Measurements from ENCODE around the gene GRID2.
"Not testable (repeated sequence)": the region's sequence is repeated elsewhere in the genome, so short reads cannot be mapped to it uniquely, and the experiment has no call there.

GRID2 gene

DNA sequence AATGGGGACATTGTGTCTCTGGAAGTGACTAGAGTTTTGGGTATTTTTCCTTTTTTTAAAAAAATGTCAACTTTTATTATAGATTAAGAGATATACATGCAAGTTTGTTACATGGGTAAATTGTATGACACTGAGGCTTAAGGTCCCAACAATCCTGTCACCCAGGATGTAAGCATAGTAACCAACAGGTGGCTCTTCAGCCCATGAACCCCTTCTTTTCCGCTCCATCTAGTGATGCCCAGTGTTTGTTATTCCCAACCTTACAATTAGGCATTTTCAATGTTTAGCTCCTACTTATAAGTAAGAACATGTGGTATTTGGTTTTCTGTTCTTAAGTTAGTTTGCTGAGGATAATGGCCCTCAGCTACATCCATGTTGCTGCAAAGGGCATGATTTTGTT, 102.7 kb downstream of the GRID2 start:
- no peak for DNase-seq (ENCODE audit: low read depth)
- no peak for TF ChIP-seq CTCF (IDR thresholded peaks at IDR 0.05; ENCODE audit: insufficient read depth, low read depth, low read length, missing control alignments)
- H3K4me3 ChIP-seq (ENCODE audit: low read length), result no peak overlapping the region

- no peak for TF ChIP-seq CTCF (IDR thresholded peaks at IDR 0.05; ENCODE audit: insufficient read depth, low read depth, low read length, missing control alignments)
- no peak overlapping the region for H3K4me3 ChIP-seq (ENCODE audit: low read length)
- DNase-seq (ENCODE audit: low read depth), result no peak
Measured at GRCh38 chr4:92421920-92422319, 118.2 kb downstream of the GRID2 start.

- TF ChIP-seq CTCF (IDR thresholded peaks at IDR 0.05; ENCODE audit: insufficient read depth, low read depth, low read length, missing control alignments), result no peak
- H3K4me3 ChIP-seq (ENCODE audit: low read length), result no peak overlapping the region
- no peak for DNase-seq (ENCODE audit: low read depth)
Measured at GRCh38 chr4:92433272-92433758, 129.5 kb downstream of the GRID2 start.

GRCh38 chr4:92438722-92439121, 135.0 kb downstream of the GRID2 start:
- not testable (repeated sequence) for H3K4me3 ChIP-seq (ENCODE audit: low read length); DNase-seq (ENCODE audit: low read depth)

DNA sequence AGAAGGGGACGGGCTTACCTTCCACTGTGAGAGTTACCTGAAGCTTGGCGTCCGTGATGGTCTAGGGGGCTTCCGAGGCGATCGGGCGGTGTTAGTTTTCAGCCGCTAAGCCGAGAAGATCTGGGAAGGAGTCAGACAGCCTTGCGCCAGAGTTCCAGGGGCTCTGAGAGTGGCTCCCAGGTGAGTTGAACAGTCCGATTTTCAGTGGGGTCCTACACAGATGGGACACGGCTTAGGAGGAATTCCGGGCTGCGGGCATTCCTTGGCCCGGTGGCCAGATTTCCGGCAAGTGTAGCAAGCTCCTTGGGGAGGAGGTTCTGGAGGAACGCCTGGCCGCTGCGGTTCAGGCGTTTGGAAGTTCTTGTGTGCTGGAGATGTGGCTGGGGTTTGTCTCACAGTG, 138.4 kb downstream of the GRID2 start:
- H3K4me3 ChIP-seq (ENCODE audit: low read length); DNase-seq (ENCODE audit: low read depth): not testable (repeated sequence)

DNA sequence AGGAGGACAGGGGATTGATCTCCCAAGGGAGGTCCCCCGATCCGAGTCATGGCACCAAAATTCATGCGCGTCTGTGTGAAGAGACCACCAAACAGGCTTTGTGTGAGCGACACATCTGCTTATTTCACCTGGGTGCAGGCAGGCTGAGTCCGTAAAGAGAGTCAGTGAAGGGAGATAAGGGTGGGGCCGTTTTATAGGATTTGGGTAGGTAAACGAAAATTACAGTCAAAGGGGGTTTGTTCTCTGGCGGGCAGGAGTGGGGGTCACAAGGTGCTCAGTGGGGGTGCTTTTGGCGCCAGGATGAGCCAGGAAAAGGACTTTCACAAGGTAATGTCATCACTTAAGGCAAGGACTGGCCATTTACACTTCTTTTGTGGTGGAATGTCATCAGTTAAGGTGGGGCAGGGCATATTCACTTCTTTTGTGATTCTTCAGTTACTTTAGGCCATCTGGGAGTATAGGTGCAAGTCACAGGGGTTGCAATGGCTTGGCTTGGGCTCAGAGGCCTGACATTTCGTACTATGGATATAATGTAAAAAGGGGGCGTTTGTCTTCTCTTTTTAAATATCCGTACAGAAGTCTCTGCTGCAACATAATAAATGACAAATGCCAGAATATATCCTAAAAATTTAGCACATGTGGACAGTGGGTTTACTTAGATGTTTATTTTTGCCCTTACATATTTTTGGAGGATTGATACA, 140.5 kb downstream of the GRID2 start:
- not testable (repeated sequence) for DNase-seq (ENCODE audit: low read depth); H3K4me3 ChIP-seq (ENCODE audit: low read length)

- no peak overlapping the region for H3K4me3 ChIP-seq (ENCODE audit: low read length)
- TF ChIP-seq CTCF (IDR thresholded peaks at IDR 0.05; ENCODE audit: insufficient read depth, low read depth, low read length, missing control alignments), result no peak
- no peak for DNase-seq (ENCODE audit: low read depth)
Measured at GRCh38 chr4:92445127-92445526, 141.4 kb downstream of the GRID2 start.

DNA sequence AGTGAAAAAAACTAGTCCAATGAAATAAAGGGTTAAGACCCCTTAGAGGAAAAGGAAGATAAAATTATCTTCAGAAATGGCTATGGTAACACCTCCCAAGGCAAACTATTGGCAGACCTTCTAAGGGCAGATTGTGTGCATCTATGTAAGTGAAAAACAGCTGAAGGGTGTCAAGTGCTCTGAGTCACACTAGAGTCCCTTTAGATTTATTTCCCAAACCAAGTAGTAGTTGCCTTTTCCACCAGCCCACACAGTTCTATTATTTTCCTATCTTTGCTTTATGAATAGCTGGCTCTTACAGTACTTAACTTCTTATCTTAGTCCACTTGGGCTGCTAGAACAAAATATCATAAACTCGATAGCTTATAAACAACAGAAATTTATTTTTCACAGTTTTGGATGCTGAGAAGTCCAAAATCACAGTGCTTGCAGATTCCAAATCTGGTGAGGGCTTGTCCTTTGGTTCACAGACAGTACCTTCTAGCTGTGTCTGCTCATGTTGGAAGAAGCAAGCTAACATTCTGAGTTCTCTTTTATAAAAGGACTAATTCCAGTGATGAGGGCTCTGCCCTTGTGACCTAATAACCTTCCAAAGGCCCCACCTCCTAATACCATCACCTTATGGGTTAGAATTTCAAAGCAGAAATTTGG, 143.6 kb downstream of the GRID2 start:
- H3K4me3 ChIP-seq (ENCODE audit: low read length), result no peak overlapping the region
- TF ChIP-seq CTCF (IDR thresholded peaks at IDR 0.05; ENCODE audit: insufficient read depth, low read depth, low read length, missing control alignments), result no peak
- no peak for DNase-seq (ENCODE audit: low read depth)

GRCh38 chr4:92448176-92448575, 144.4 kb downstream of the GRID2 start:
- DNase-seq (ENCODE audit: low read depth); H3K4me3 ChIP-seq (ENCODE audit: low read length): not testable (repeated sequence)
